HCT116 (cell line): ENCODE measurements around the gene TMPRSS7. TPM values are rescaled to one million over a fixed set of nuclear protein-coding genes. Genes with fewer than 3 reads are reported as not detected.

Experiments used
- ATAC-seq: fragments of 200-7000 bp; cut with Tn5 transposase; 2 replicates; pipeline ENCODE4 v1.9.1; 2020; ENCODE audit warnings: mild to moderate bottlenecking, moderate library complexity
- BruUV-seq: library from RNA; stranded (reverse); fragments of 400-500 nt; replicated peaks from 2 replicates; lab custom pipeline; 2021; lab: Mats Ljungman, UMichigan
- CTCF ChIA-PET: fragments of 300-600 bp; sonication (Branson Sonifier 250); formaldehyde crosslinking; loops from one replicate; lab custom pipeline; 2021; ENCODE audit warnings: antibody characterized with exemption; lab: Charles Lee
- POLR2A ChIA-PET: fragments of 300-600, 350-600 bp; sonication (Branson Sonifier 250); formaldehyde crosslinking; loops from one replicate; lab custom pipeline; 2021; ENCODE audit warnings: antibody characterized with exemption; lab: Charles Lee
- RAD21 ChIA-PET, 2 experiments: fragments of 300-600 bp; sonication (Branson Sonifier 250); formaldehyde crosslinking; loops; one replicate each; lab custom pipeline; 2023; ENCODE audit warnings: low total read pairs in 2 of 2; ENCODE audit not compliant: uncharacterized antibody in 2 of 2, unreplicated experiment in 2 of 2, low non-redundant PET in 1 of 2; lab: Charles Lee
- DNase-seq: peaks from one replicate; pipeline ENCODE4 v3.0.0-alpha.2; 2010; ENCODE audit warnings: low read depth, low spot score
- H2AFZ ChIP-seq: fragments of 200-600 bp; shearing (Covaris generic), sonication (generic); 2 replicates; pipeline ENCODE4 v1.6.1; 2017; ENCODE audit warnings: low read depth, mixed run types, mixed read lengths, antibody characterized with exemption, low read length; ENCODE audit not compliant: poor library complexity, severe bottlenecking
- H3K27ac ChIP-seq: 2 replicates; pipeline ENCODE4 v1.5.1; 2012; ENCODE audit warnings: low read depth, low read length
- H3K27me3 ChIP-seq: fragments of 200-600 bp; sonication (generic); 2 replicates; pipeline ENCODE4 v1.6.1; 2016; ENCODE audit warnings: mixed run types, low read length, mixed read lengths; ENCODE audit not compliant: insufficient read depth
- H3K36me3 ChIP-seq, 2 experiments: fragments of 200-500 bp in 1 of 2; fragments of 200-600 bp in 1 of 2; sonication (Bioruptor generic) in 1 of 2; sonication (generic) in 1 of 2; 2 replicates each; pipeline versions ENCODE4 v1.5.1 to v1.6.1; 2014 to 2016; ENCODE audit warnings: low read length in 2 of 2, inconsistent platforms in 1 of 2, mixed read lengths in 1 of 2, mixed run types in 1 of 2; ENCODE audit not compliant: insufficient read depth in 2 of 2, control insufficient read depth in 1 of 2
- H3K4me1 ChIP-seq, 2 experiments: fragments of 200-600 bp in 1 of 2; sonication (generic) in 1 of 2; 2 replicates each; pipeline versions ENCODE4 v1.5.1 to v1.6.1; 2012 to 2017; ENCODE audit warnings: low read length in 2 of 2, inconsistent platforms in 1 of 2, mild to moderate bottlenecking in 1 of 2, mixed read lengths in 1 of 2, mixed run types in 1 of 2, moderate library complexity in 1 of 2; ENCODE audit not compliant: insufficient read depth in 2 of 2, control insufficient read depth in 1 of 2
- H3K4me2 ChIP-seq: fragments of 200-600 bp; sonication (generic); 2 replicates; pipeline ENCODE4 v1.6.1; 2017; ENCODE audit warnings: mixed run types, low read length, mixed read lengths
- H3K4me3 ChIP-seq, 2 experiments: fragments of 200-600 bp in 1 of 2; sonication (generic) in 1 of 2; replicated peaks in 1 of 2; 2 replicates each; pipeline ENCODE4 v1.5.1; 2011 to 2016; ENCODE audit warnings: low read length in 2 of 2, control low read depth in 1 of 2, low read depth in 1 of 2, mild to moderate bottlenecking in 1 of 2, mixed read lengths in 1 of 2, mixed run types in 1 of 2
- H3K79me2 ChIP-seq: fragments of 200-600 bp; sonication (generic); 2 replicates; pipeline ENCODE4 v1.6.1; 2017; ENCODE audit warnings: mild to moderate bottlenecking, mixed run types, low read length, moderate library complexity, mixed read lengths; ENCODE audit not compliant: insufficient read depth
- H3K9ac ChIP-seq: fragments of 200-600 bp; sonication (generic); 2 replicates; pipeline ENCODE4 v1.6.1; 2016; ENCODE audit warnings: low read length, mixed read lengths
- H3K9me2 ChIP-seq: fragments of 200-600 bp; sonication (generic), shearing (Covaris generic); 2 replicates; pipeline ENCODE4 v1.6.1; 2017; ENCODE audit warnings: mixed run types, mild to moderate bottlenecking, moderate library complexity; ENCODE audit not compliant: insufficient read depth
- H3K9me3 ChIP-seq, 2 experiments: fragments of 200-500 bp in 1 of 2; fragments of 200-600 bp in 1 of 2; sonication (Bioruptor generic) in 1 of 2; sonication (generic) in 1 of 2; 2 replicates each; pipeline ENCODE4 v1.6.1; 2014 to 2017; ENCODE audit warnings: low read length in 2 of 2, mixed read lengths in 2 of 2, inconsistent platforms in 1 of 2, low read depth in 1 of 2, mild to moderate bottlenecking in 1 of 2, mixed run types in 1 of 2, moderate library complexity in 1 of 2; ENCODE audit not compliant: control insufficient read depth in 1 of 2, insufficient read depth in 1 of 2
- H4K20me1 ChIP-seq: fragments of 200-600 bp; sonication (generic), shearing (Covaris generic); 2 replicates; pipeline ENCODE4 v1.6.1; 2017; ENCODE audit warnings: mixed run types, mild to moderate bottlenecking, moderate library complexity; ENCODE audit not compliant: insufficient read depth
- CEBPB ChIP-seq: IDR thresholded peaks from 2 replicates; pipeline ENCODE4 v1.6.1; 2012; ENCODE audit warnings: low read depth
- EGR1 ChIP-seq: IDR thresholded peaks from 2 replicates; pipeline ENCODE4 v1.6.1; 2012; ENCODE audit warnings: low read depth
- ELF1 ChIP-seq: IDR thresholded peaks from 2 replicates; pipeline ENCODE4 v1.6.1; 2012; ENCODE audit warnings: low read depth, borderline replicate concordance
- EZH2phosphoT487 ChIP-seq: fragments of 200-600 bp; IDR thresholded peaks from 2 replicates; pipeline ENCODE4 v1.6.1; 2018; ENCODE audit warnings: antibody characterized with exemption, borderline replicate concordance
- JUND ChIP-seq: IDR thresholded peaks from 2 replicates; pipeline ENCODE4 v1.6.1; 2012
- POLR2A ChIP-seq: IDR thresholded peaks from 2 replicates; pipeline ENCODE4 v1.7.0; 2011; ENCODE audit warnings: borderline replicate concordance; ENCODE audit not compliant: insufficient read depth, insufficient read length; ENCODE audit errors: extremely low read depth
- RAD21 ChIP-seq: IDR thresholded peaks from 2 replicates; pipeline ENCODE4 v1.6.1; 2012; ENCODE audit warnings: low read depth, mild to moderate bottlenecking
- SIN3A ChIP-seq: IDR thresholded peaks from 2 replicates; pipeline ENCODE4 v1.6.1; 2012; ENCODE audit warnings: low read depth
- ZFX ChIP-seq: fragments of 450-650 bp; IDR thresholded peaks from 2 replicates; pipeline ENCODE4 v1.6.1; 2017
- ZNF274 ChIP-seq: fragments of 200-500 bp; sonication (Bioruptor generic); IDR thresholded peaks from 2 replicates; pipeline ENCODE4 v1.6.1; 2014; ENCODE audit warnings: mild to moderate bottlenecking, low read depth, low read length, inconsistent platforms
- intact Hi-C: fragments of 100-400 bp; cut with micrococcal nuclease; formaldehyde crosslinking; loops from 2 replicates; pipeline ENCODE4 v1.10.0; 2022
- total RNA-seq: library from RNA; stranded (reverse); gene quantifications from one replicate; pipeline ENCODE4 v1.2.1, GENCODE V29; 2021; ENCODE audit not compliant: unreplicated experiment
- TF ChIP-seq, protein P1 (sequence below): IDR thresholded peaks from 2 replicates; pipeline ENCODE4 v1.6.1; 2012; ENCODE audit warnings: low read depth

Gene TMPRSS7
- total RNA-seq, 1 experiment from 2014 or later = not detected

- H3K27ac ChIP-seq = no peak within 1 kb of the TSS
- ChIA-PET RAD21 (no interaction called here), CTCF (interaction anchor here (3.6 to 5.6 kb wide), 2 partner anchors 10 to 14 kb away, joined by 18 to 33 read pairs; no protein-coding TSS in a partner anchor), POLR2A (interaction anchor here (1.5 to 1.6 kb wide), 2 partner anchors 15 to 20 kb away, joined by 5 read pairs; partner anchors contain the start of gene ABHD10)
- no peak within 1 kb of the TSS for H3K4me2 ChIP-seq
- intact Hi-C loops = no loop called here
- no peaks in the 10 kb centered on the region for H3K79me2 ChIP-seq
- H3K36me3 ChIP-seq = no peaks in the 10 kb centered on the region
- no peak within 1 kb of the TSS for H2AFZ ChIP-seq
- no peak for DNase-seq
- H3K4me3 ChIP-seq = no peak within 1 kb of the TSS
- peaks cover 2 to 24% of the 10 kb centered on the region in 2 experiments; a peak in 3 of 4 replicates for H3K4me1 ChIP-seq
- ATAC-seq = no peak
- BruUV-seq = no TSS peak
- no peaks in the 10 kb centered on the region for H4K20me1 ChIP-seq
- no peak within 1 kb of the TSS for H3K9ac ChIP-seq
- no peaks in the 10 kb centered on the region for H3K27me3 ChIP-seq
- H3K9me2 ChIP-seq = no peaks in the 10 kb centered on the region
- no peaks in the 10 kb centered on the region for H3K9me3 ChIP-seq
- TF ChIP-seq EZH2phosphoT487 (no peak), ELF1 (no peak), RAD21 (no peak), ZFX (no peak), JUND (no peak), SIN3A (no peak), POLR2A (no peak), ZNF274 (no peak), EGR1 (no peak), CEBPB (no peak)
- TF ChIP-seq, protein P1, sequence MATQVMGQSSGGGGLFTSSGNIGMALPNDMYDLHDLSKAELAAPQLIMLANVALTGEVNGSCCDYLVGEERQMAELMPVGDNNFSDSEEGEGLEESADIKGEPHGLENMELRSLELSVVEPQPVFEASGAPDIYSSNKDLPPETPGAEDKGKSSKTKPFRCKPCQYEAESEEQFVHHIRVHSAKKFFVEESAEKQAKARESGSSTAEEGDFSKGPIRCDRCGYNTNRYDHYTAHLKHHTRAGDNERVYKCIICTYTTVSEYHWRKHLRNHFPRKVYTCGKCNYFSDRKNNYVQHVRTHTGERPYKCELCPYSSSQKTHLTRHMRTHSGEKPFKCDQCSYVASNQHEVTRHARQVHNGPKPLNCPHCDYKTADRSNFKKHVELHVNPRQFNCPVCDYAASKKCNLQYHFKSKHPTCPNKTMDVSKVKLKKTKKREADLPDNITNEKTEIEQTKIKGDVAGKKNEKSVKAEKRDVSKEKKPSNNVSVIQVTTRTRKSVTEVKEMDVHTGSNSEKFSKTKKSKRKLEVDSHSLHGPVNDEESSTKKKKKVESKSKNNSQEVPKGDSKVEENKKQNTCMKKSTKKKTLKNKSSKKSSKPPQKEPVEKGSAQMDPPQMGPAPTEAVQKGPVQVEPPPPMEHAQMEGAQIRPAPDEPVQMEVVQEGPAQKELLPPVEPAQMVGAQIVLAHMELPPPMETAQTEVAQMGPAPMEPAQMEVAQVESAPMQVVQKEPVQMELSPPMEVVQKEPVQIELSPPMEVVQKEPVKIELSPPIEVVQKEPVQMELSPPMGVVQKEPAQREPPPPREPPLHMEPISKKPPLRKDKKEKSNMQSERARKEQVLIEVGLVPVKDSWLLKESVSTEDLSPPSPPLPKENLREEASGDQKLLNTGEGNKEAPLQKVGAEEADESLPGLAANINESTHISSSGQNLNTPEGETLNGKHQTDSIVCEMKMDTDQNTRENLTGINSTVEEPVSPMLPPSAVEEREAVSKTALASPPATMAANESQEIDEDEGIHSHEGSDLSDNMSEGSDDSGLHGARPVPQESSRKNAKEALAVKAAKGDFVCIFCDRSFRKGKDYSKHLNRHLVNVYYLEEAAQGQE = no peak
Observed at GRCh38 chr3:111998636-111999483, 35.7 kb upstream of the TMPRSS7 start, which contains the start of gene TAGLN3. TAGLN3 (plus strand) TSS chr3:111998922; CDS start chr3:111999423, 501 bp downstream.
